K562 (cell line): Measurements from ENCODE around the gene P2RY4. TPM values are rescaled to one million over a fixed set of nuclear protein-coding genes. Genes with fewer than 3 reads are reported as not detected.

ENCODE experiments used
- ATAC-seq: fragments of 200-7000 bp; cut with Tn5 transposase; 3 replicates; pipeline ENCODE4 v1.9.1; 2020; ENCODE audit warnings: moderate library complexity
- Bru-seq: library from RNA; stranded (reverse); fragments of 400-500 nt; gene quantifications from one replicate; lab custom pipeline; 2021; lab: Mats Ljungman, UMichigan
- BruChase-seq, 2 experiments: library from RNA; stranded (reverse); fragments of 400-500 nt; gene quantifications; one replicate each; lab custom pipeline; 2021; lab: Mats Ljungman, UMichigan
- BruUV-seq: library from RNA; stranded (reverse); fragments of 400-500 nt; replicated peaks from 2 replicates; lab custom pipeline; 2021; lab: Mats Ljungman, UMichigan
- CTCF ChIA-PET: fragments of 300-600 bp; formaldehyde crosslinking; extraction: SDS; loops from one replicate; lab custom pipeline; 2021; ENCODE audit warnings: low intra/inter-chr PET ratio; lab: Yijun Ruan, JAX
- POLR2A ChIA-PET: fragments of 300-600, 350-650 bp; sonication (Branson Sonifier 250); formaldehyde crosslinking; extraction: SDS; loops from one replicate; lab custom pipeline; 2021; ENCODE audit warnings: antibody characterized with exemption, inconsistent platforms; lab: Yijun Ruan, JAX
- DNase-seq, 4 experiments: peaks; one replicate each; pipeline versions ENCODE4 v3.0.0 to v3.0.0-alpha.2; 2011 to 2018; ENCODE audit warnings: low spot score in 3 of 4, mixed read lengths in 3 of 4; ENCODE audit errors: extremely low read depth in 1 of 4
- FAIRE-seq: peaks from 2 replicates; lab custom pipeline; 2011; peaks lifted over from hg19 to GRCh38; lab: Jason Lieb, UNC
- H2AFZ ChIP-seq: 2 replicates; pipeline ENCODE4 v1.6.0; 2011; ENCODE audit warnings: low read depth, low read length, control low read depth, inconsistent platforms
- H3K27ac ChIP-seq: fragments of 200-600 bp; 3 replicates; pipeline ENCODE4 v1.8.0; 2011; ENCODE audit warnings: low read depth, mild to moderate bottlenecking, control low read depth, inconsistent platforms, low read length, moderate library complexity, mixed read lengths; ENCODE audit errors: extremely low read depth
- H3K27me3 ChIP-seq, 2 experiments: fragments of 300-600 bp in 1 of 2; 2 replicates in 1 of 2; 3 replicates in 1 of 2; pipeline versions ENCODE4 v1.6.0 to v1.8.0; 2011; ENCODE audit warnings: inconsistent platforms in 2 of 2, low read length in 2 of 2, mild to moderate bottlenecking in 1 of 2, mixed read lengths in 1 of 2, moderate library complexity in 1 of 2; ENCODE audit not compliant: control insufficient read depth in 2 of 2, insufficient read depth in 2 of 2
- H3K36me3 ChIP-seq: fragments of 300-600 bp; 3 replicates; pipeline ENCODE4 v1.8.0; 2011; ENCODE audit warnings: mild to moderate bottlenecking, low read length, inconsistent platforms; ENCODE audit not compliant: control insufficient read depth, insufficient read depth
- H3K4me1 ChIP-seq, 2 experiments: fragments of 200-600 bp in 1 of 2; replicated peaks in 1 of 2; 2 replicates in 1 of 2; 3 replicates in 1 of 2; pipeline versions ENCODE4 v1.5.1 to v1.8.0; 2011; ENCODE audit warnings: inconsistent platforms in 2 of 2, low read length in 2 of 2, mild to moderate bottlenecking in 1 of 2, mixed read lengths in 1 of 2, moderate library complexity in 1 of 2; ENCODE audit not compliant: control insufficient read depth in 2 of 2, insufficient read depth in 2 of 2
- H3K4me2 ChIP-seq: 2 replicates; pipeline ENCODE4 v1.6.1; 2011; ENCODE audit warnings: low read length, control low read depth, inconsistent platforms, mixed read lengths; ENCODE audit not compliant: insufficient read depth
- H3K4me3 ChIP-seq: fragments of 200-600 bp; sonication (generic), shearing (Covaris generic); 2 replicates; pipeline ENCODE4 v1.5.1; 2016; ENCODE audit warnings: control low read depth, inconsistent platforms
- H3K79me2 ChIP-seq: fragments of 200-600 bp; 3 replicates; pipeline ENCODE4 v1.8.0; 2011; ENCODE audit warnings: low read length, inconsistent platforms; ENCODE audit not compliant: control insufficient read depth, insufficient read depth
- H3K9ac ChIP-seq, 2 experiments: 2 replicates each; pipeline versions ENCODE4 v1.6.0 to v1.6.1; 2011; ENCODE audit warnings: low read depth in 2 of 2, low read length in 2 of 2, control low read depth in 1 of 2, inconsistent platforms in 1 of 2, mild to moderate bottlenecking in 1 of 2, mixed read lengths in 1 of 2; ENCODE audit not compliant: insufficient read depth in 1 of 2
- H3K9me1 ChIP-seq: one replicate; pipeline ENCODE4 v1.6.0; 2011; ENCODE audit warnings: inconsistent platforms, mild to moderate bottlenecking, low read length, moderate library complexity; ENCODE audit not compliant: control insufficient read depth, insufficient read depth
- H3K9me3 ChIP-seq: replicated peaks from 2 replicates; pipeline ENCODE4 v1.5.1; 2011; ENCODE audit warnings: low read depth, low read length, inconsistent platforms; ENCODE audit not compliant: control insufficient read depth, insufficient read depth
- H4K20me1 ChIP-seq: replicated peaks from 2 replicates; pipeline ENCODE4 v1.6.1; 2011; ENCODE audit warnings: low read length, inconsistent platforms, mixed read lengths; ENCODE audit not compliant: control insufficient read depth, insufficient read depth
- HDGF ChIP-seq: fragments of 450-650 bp; IDR thresholded peaks from 2 replicates; pipeline ENCODE4 v1.6.1; 2016
- HNRNPH1 ChIP-seq: fragments of 200-400 bp; formaldehyde crosslinking; optimal IDR thresholded peaks from 2 replicates; pipeline ENCODE3; 2017; ENCODE audit warnings: low read depth, mild to moderate bottlenecking, low read length, moderate library complexity
- MLLT1 ChIP-seq, 2 experiments: fragments of 450-650 bp; IDR thresholded peaks; 2 replicates each; pipeline ENCODE4 v1.6.1; 2016
- MTF1 ChIP-seq: fragments of 250-450 bp; sonication (Bioruptor Pico); IDR thresholded peaks from 2 replicates; pipeline ENCODE4 v1.9.0; 2021; ENCODE audit warnings: moderate library complexity, mild to moderate bottlenecking, inconsistent platforms, borderline replicate concordance
- RFX5 ChIP-seq: IDR thresholded peaks from 2 replicates; pipeline ENCODE4 v1.6.1; 2011; ENCODE audit warnings: low read depth, mild to moderate bottlenecking, improper control_type of control experiment, low read length
- WGBS: fragments of 100-300 bp; shearing (Covaris generic); methylation state at CpG from one replicate; pipeline ENCODE4 v1.1.6; 2016; ENCODE audit warnings: low coverage, mixed read lengths; ENCODE audit not compliant: insufficient coverage; ENCODE audit errors: missing lambda C conversion rate; 5-methylcytosine and 5-hydroxymethylcytosine counted together
- in situ Hi-C: fragments of 300-500 bp; cut with MboI; formaldehyde crosslinking; loops from 4 replicates; pipeline ENCODE4 v1.15.0; 2018; ENCODE audit warnings: inconsistent platforms, mixed read lengths
- intact Hi-C: fragments of 100-400 bp; cut with micrococcal nuclease; formaldehyde crosslinking; loops from 2 replicates; pipeline ENCODE4 v1.14.2; 2022
- long read RNA-seq, 3 experiments: library from polyadenylated mRNA in 2 of 3; library from RNA in 1 of 3; unstranded in 2 of 3; stranded (forward) in 1 of 3; transcript quantifications; one replicate each; pipeline ENCODE4 v2.0.0, GENCODE V29; 2019 to 2022
- polyA minus RNA-seq, 3 experiments: library from RNA; depleted of rRNA, polyadenylated mRNA; stranded (reverse); fragments of >200 nt; gene quantifications; 2 replicates each; pipeline ENCODE4 v1.2.3, GENCODE V29; 2011
- polyA plus RNA-seq, 8 experiments: library from polyadenylated mRNA; depleted of rRNA in 4 of 8; stranded (reverse) in 5 of 8; unstranded in 3 of 8; fragments of >200 nt; fragmentation: Nextera tagmentation in 2 of 8; fragmentation: Illumina TruSeq in 1 of 8; extraction: Ambion mirVana in 2 of 8; extraction: Trizol in 1 of 8; gene quantifications; 2 replicates each; pipeline versions ENCODE4 v1.2.1 to v1.2.3, GENCODE V29; 2011 to 2014; ENCODE audit warnings: inconsistent platforms in 1 of 8, missing spikeins in 1 of 8
- total RNA-seq, 7 experiments: library from RNA; depleted of rRNA in 6 of 7; stranded (reverse); fragments of >200 nt in 6 of 7; fragmentation: Illumina TruSeq in 2 of 7; extraction: Trizol in 2 of 7; gene quantifications; 2 replicates each; pipeline versions ENCODE4 v1.2.1 to v1.2.3, GENCODE V29; 2011 to 2021; ENCODE audit warnings: low replicate concordance in 1 of 7

The P2RY4 gene
- 0.30 and 0.60 TPM in 2 replicates for total RNA-seq (2011; cell fraction: chromatin; rRNA removed; ENCODE audit: low replicate concordance)
- total RNA-seq (2011; cell fraction: nucleolus; rRNA removed) = 0.17 TPM in 1 of 2 replicates, not detected in the other
- total RNA-seq (2011; cell fraction: nucleoplasm; rRNA removed) = 0.29 and 0.76 TPM in 2 replicates
- not detected in 2 replicates for total RNA-seq (2014; rRNA removed)
- not detected in 2 replicates for total RNA-seq (2014; rRNA removed; fragmentation: Illumina TruSeq; extraction: Trizol)
- total RNA-seq (2015; rRNA removed; fragmentation: Illumina TruSeq; extraction: Trizol) = not detected in 2 replicates
- total RNA-seq (2021) = not detected in 2 replicates
- not detected in 2 replicates for polyA plus RNA-seq (2011; rRNA removed)
- polyA plus RNA-seq (2011; cell fraction: cytosol; rRNA removed) = 0.04 TPM in 1 of 2 replicates, not detected in the other
- polyA plus RNA-seq (2011; cell fraction: nucleus; rRNA removed) = 0.51 and 0.58 TPM in 2 replicates
- polyA plus RNA-seq (2012) = 0.10 TPM in 1 of 2 replicates, not detected in the other
- polyA plus RNA-seq (2014; fragmentation: Illumina TruSeq; extraction: Trizol) = not detected in 2 replicates
- polyA plus RNA-seq (2014; fragmentation: Nextera tagmentation; extraction: Ambion mirVana) = not detected
- polyA plus RNA-seq (2014; rRNA removed) = not detected in 2 replicates
- polyA minus RNA-seq (2011; rRNA and poly(A)+ RNA removed) = not detected in 2 replicates
- not detected in 2 replicates for polyA minus RNA-seq (2011; cell fraction: cytosol; rRNA and poly(A)+ RNA removed)
- polyA minus RNA-seq (2011; cell fraction: nucleus; rRNA and poly(A)+ RNA removed) = 0.22 and 0.27 TPM in 2 replicates
- percentile 24 among the genes with signal in this experiment for Bru-seq, nascent RNA
- percentile 21 among the genes with signal in this experiment for BruChase-seq, experiment 1, labeled RNA remaining after a 2-hour chase
- BruChase-seq, experiment 2, labeled RNA remaining after a 6-hour chase = not detected
- long read RNA-seq, experiment 1 = 0 reads
- long read RNA-seq, experiment 2 = 0 reads
- long read RNA-seq, experiment 3 = 0 reads

- H3K36me3 ChIP-seq = no peaks in the 10 kb centered on the region
- no peaks in the 10 kb centered on the region for H3K79me2 ChIP-seq
- H3K4me1 ChIP-seq = no peaks in the 10 kb centered on the region; a peak in 1 of 5 replicates
- intact Hi-C loops (loop anchor here (10.0 kb wide), 1 partner anchor 175 kb away; no protein-coding TSS in a partner anchor), in situ Hi-C loops (no loop called here)
- ChIA-PET POLR2A (no interaction called here), CTCF (no interaction called here)
- peaks cover 4 to 31% of the 10 kb centered on the region in 2 experiments; a peak in 4 of 5 replicates for H3K27me3 ChIP-seq
- no peaks in the 10 kb centered on the region; the same call in 1 of the 2 replicates for H4K20me1 ChIP-seq
- H3K4me2 ChIP-seq = no peak within 1 kb of the TSS
- H3K27ac ChIP-seq = no peak within 1 kb of the TSS
- H3K9me3 ChIP-seq = no peaks in the 10 kb centered on the region
- no peak within 1 kb of the TSS for H3K4me3 ChIP-seq
- WGBS = 0% methylated on average over 3 of the region's 4 CpGs
- ATAC-seq (no peak), FAIRE-seq (no peak), DNase-seq (no peak)
- TF ChIP-seq MLLT1 (IDR thresholded peaks at IDR 0.05) (no peak), RFX5 (no peak), HDGF (no peak), HNRNPH1 (no peak), MTF1 (CRISPR knock-in tag) (no peak)
- BruUV-seq = no TSS peak
- H3K9ac ChIP-seq = no peak within 1 kb of the TSS
- no peaks in the 10 kb centered on the region for H3K9me1 ChIP-seq
- H2AFZ ChIP-seq = no peak within 1 kb of the TSS
Observed at GRCh38 chrX:70260104-70260503, at the start of gene P2RY4. P2RY4 (minus strand) TSS chrX:70260204; CDS start chrX:70259624, 580 bp downstream.
